Body of pancreas (tissue), 4 donors: ENCODE data around the gene TRPC4. TPM values are rescaled to one million over a fixed set of nuclear protein-coding genes. Genes with fewer than 3 reads are reported as not detected.

ENCODE experiments used
- ATAC-seq: fragments of 150-250 bp; one replicate; pipeline ENCODE4 v1.9.1; 2016
- DNase-seq, 4 donors: peaks; one replicate each; pipeline ENCODE4 v3.0.0-alpha.2; 2019
- H3K27ac ChIP-seq, 4 donors: fragments of 200-600 bp; sonication (generic); 1 replicate in 3 of 4; 2 replicates in 1 of 4; pipeline versions ENCODE4 v1.5.1 to v1.6.1; 2016 to 2019; ENCODE audit warnings: mild to moderate bottlenecking in 1 of 4, mixed read lengths in 1 of 4, moderate library complexity in 1 of 4
- H3K27me3 ChIP-seq, 2 donors: fragments of 200-600 bp; sonication (generic); one replicate each; pipeline ENCODE4 v1.6.0; 2016; ENCODE audit warnings: mild to moderate bottlenecking in 1 of 2
- H3K36me3 ChIP-seq, 2 donors: fragments of 200-600 bp; sonication (generic); replicated peaks in 1 of 2; 2 replicates each; pipeline ENCODE4 v1.5.1; 2016; ENCODE audit warnings: low read depth in 2 of 2; ENCODE audit not compliant: insufficient read depth in 1 of 2
- H3K4me1 ChIP-seq: fragments of 200-600 bp; sonication (generic); one replicate; pipeline ENCODE4 v1.6.0; 2016
- H3K4me3 ChIP-seq, 2 donors: fragments of 200-600 bp; sonication (generic); 1 replicate in 1 of 2; 2 replicates in 1 of 2; pipeline ENCODE4 v1.5.1; 2016 to 2019
- H3K9me3 ChIP-seq, 3 donors: fragments of 200-600 bp; sonication (generic); 1 replicate in 2 of 3; 2 replicates in 1 of 3; pipeline ENCODE4 v1.5.1; 2016
- CTCF ChIP-seq, 7 experiments: fragments of 450-650 bp in 4 of 7; fragments of 200-600 bp in 3 of 7; sonication (generic) in 3 of 7; IDR thresholded peaks; one replicate each; pipeline ENCODE4 v1.5.1; 2016 to 2019; ENCODE audit warnings: antibody characterized with exemption in 7 of 7
- POLR2A ChIP-seq, 3 donors: fragments of 450-650 bp; IDR thresholded peaks; one replicate each; pipeline ENCODE4 v1.6.1; 2016; ENCODE audit warnings: antibody characterized with exemption in 3 of 3, mild to moderate bottlenecking in 2 of 3
- WGBS, 2 donors: methylation state at CpG; one replicate each; pipeline ENCODE4 v1.1.5; 2017; 5-methylcytosine and 5-hydroxymethylcytosine counted together
- intact Hi-C: fragments of 100-400 bp; cut with DNase I; formaldehyde crosslinking; loops from one replicate; pipeline ENCODE4 v1.15.1; 2023
- total RNA-seq, 2 donors: library from RNA; depleted of rRNA; stranded (reverse); fragments of >200 nt; gene quantifications; one replicate each; pipeline ENCODE4 v1.1.0, GENCODE V29; 2016

TRPC4 gene
- total RNA-seq, 2 donors from 2014 or later, result 0.33 to 2.6 TPM

GRCh38 chr13:37769545-37769944 lies 100.0 kb downstream of the TRPC4 start:
- ATAC-seq (no peak), DNase-seq (no peak)
- intact Hi-C loops, result no loop called here
- Histone ChIP-seq H3K4me1 (no peaks in the 10 kb centered on the region), H3K27ac (no peak overlapping the region), H3K4me3 (no peak overlapping the region), H3K27me3 (no peaks in the 10 kb centered on the region), H3K9me3 (no peaks in the 10 kb centered on the region), H3K36me3 (no peaks in the 10 kb centered on the region)
- WGBS, 2 donors, result 80% methylated on average over 2 of the region's 2 CpGs
- TF ChIP-seq CTCF (IDR thresholded peaks at IDR 0.05), result no peak

- Histone ChIP-seq H3K4me3 (no peak overlapping the region), H3K36me3 (no peaks in the 10 kb centered on the region), H3K27me3 (no peaks in the 10 kb centered on the region), H3K27ac (no peak overlapping the region), H3K9me3 (no peaks in the 10 kb centered on the region), H3K4me1 (no peaks in the 10 kb centered on the region)
- DNase-seq (no peak), ATAC-seq (no peak)
- TF ChIP-seq POLR2A (IDR thresholded peaks at IDR 0.05) (no peak), CTCF (IDR thresholded peaks at IDR 0.05) (peak in 6 of 7 experiments; percentile 8 to 36 (median 24))
- WGBS, 2 donors, result 23 to 35% methylated on average over 2 of the region's 2 CpGs
- intact Hi-C loops, result no loop called here
Measured at GRCh38 chr13:37769078-37769477, 100.5 kb downstream of the TRPC4 start.

- Histone ChIP-seq H3K27ac (no peak overlapping the region), H3K4me3 (no peak overlapping the region), H3K4me1 (no peaks in the 10 kb centered on the region), H3K36me3 (no peaks in the 10 kb centered on the region), H3K9me3 (no peaks in the 10 kb centered on the region), H3K27me3 (no peaks in the 10 kb centered on the region)
- intact Hi-C loops, result no loop called here
- DNase-seq (no peak), ATAC-seq (no peak)
- TF ChIP-seq POLR2A (IDR thresholded peaks at IDR 0.05) (no peak), CTCF (IDR thresholded peaks at IDR 0.05) (no peak)
- 56 to 70% methylated on average over 3 of the region's 3 CpGs for WGBS, 2 donors
Measured at GRCh38 chr13:37766502-37766901, 103.1 kb downstream of the TRPC4 start.

GRCh38 chr13:37755349-37755748 lies 114.2 kb downstream of the TRPC4 start:
- DNase-seq, result no peak
- TF ChIP-seq CTCF (IDR thresholded peaks at IDR 0.05), result no peak
- no peaks in the 10 kb centered on the region for H3K4me1 ChIP-seq
- no peak overlapping the region for H3K4me3 ChIP-seq
- no peaks in the 10 kb centered on the region for H3K27me3 ChIP-seq
- intact Hi-C loops, result no loop called here
- no peaks in the 10 kb centered on the region for H3K9me3 ChIP-seq
- H3K36me3 ChIP-seq, result no peaks in the 10 kb centered on the region
- no peak overlapping the region for H3K27ac ChIP-seq
- WGBS, 2 donors, result 58 to 76% methylated on average over 3 of the region's 3 CpGs
- ATAC-seq, result no peak

GRCh38 chr13:37753776-37754175 lies 115.8 kb downstream of the TRPC4 start:
- 63 to 65% methylated on average over 6 of the region's 6 CpGs for WGBS, 2 donors
- Histone ChIP-seq H3K4me1 (no peaks in the 10 kb centered on the region), H3K9me3 (no peaks in the 10 kb centered on the region), H3K27me3 (no peaks in the 10 kb centered on the region), H3K27ac (no peak overlapping the region), H3K4me3 (no peak overlapping the region), H3K36me3 (no peaks in the 10 kb centered on the region)
- TF ChIP-seq CTCF (IDR thresholded peaks at IDR 0.05), result no peak
- TF ChIP-seq POLR2A (IDR thresholded peaks at IDR 0.05), result no peak
- intact Hi-C loops, result no loop called here
- no peak for DNase-seq
- ATAC-seq, result no peak
